Liver (tissue), 9 donors: Measurements from ENCODE around the gene CEACAM1. TPM values are rescaled to one million over a fixed set of nuclear protein-coding genes. Genes with fewer than 3 reads are reported as not detected.

ENCODE experiments used
- DNase-seq: peaks from one replicate; pipeline ENCODE4 v3.0.0-alpha.2; 2017; ENCODE audit warnings: low spot score
- H3K27ac ChIP-seq, 2 donors: one replicate each; pipeline ENCODE4 v1.7.0; 2013; ENCODE audit warnings: inconsistent platforms in 2 of 2, low read length in 2 of 2, control low read depth in 1 of 2, low read depth in 1 of 2, mild to moderate bottlenecking in 1 of 2
- H3K27me3 ChIP-seq, 4 donors: one replicate each; pipeline versions ENCODE4 v1.6.1 to v1.7.0; 2013; ENCODE audit warnings: low read length in 3 of 4, inconsistent platforms in 1 of 4, mild to moderate bottlenecking in 1 of 4, moderate library complexity in 1 of 4; ENCODE audit not compliant: control insufficient read depth in 4 of 4, insufficient read depth in 4 of 4
- H3K36me3 ChIP-seq, 4 donors: one replicate each; pipeline versions ENCODE4 v1.6.1 to v1.7.0; 2013; ENCODE audit warnings: low read length in 3 of 4, mild to moderate bottlenecking in 3 of 4, low read depth in 1 of 4, moderate library complexity in 1 of 4; ENCODE audit not compliant: control insufficient read depth in 4 of 4, insufficient read depth in 3 of 4
- H3K4me1 ChIP-seq, 4 donors: one replicate each; pipeline versions ENCODE4 v1.6.1 to v1.7.0; 2013; ENCODE audit warnings: low read length in 3 of 4, mild to moderate bottlenecking in 3 of 4, moderate library complexity in 1 of 4; ENCODE audit not compliant: control insufficient read depth in 4 of 4, insufficient read depth in 4 of 4
- H3K4me3 ChIP-seq, 3 donors: one replicate each; pipeline versions ENCODE4 v1.6.1 to v1.7.0; 2013; ENCODE audit warnings: low read length in 3 of 3, control low read depth in 1 of 3, low read depth in 1 of 3, mild to moderate bottlenecking in 1 of 3
- H3K9ac ChIP-seq, 2 donors: one replicate each; pipeline ENCODE4 v1.7.0; 2013; ENCODE audit warnings: low read length in 2 of 2, mild to moderate bottlenecking in 2 of 2, moderate library complexity in 2 of 2, control low read depth in 1 of 2, low read depth in 1 of 2
- H3K9me3 ChIP-seq, 4 donors: one replicate each; pipeline versions ENCODE4 v1.6.1 to v1.7.0; 2013; ENCODE audit warnings: low read length in 3 of 4; ENCODE audit not compliant: control insufficient read depth in 4 of 4
- ATF3 ChIP-seq: IDR thresholded peaks from 2 replicates; pipeline ENCODE4 v1.6.1; 2016; ENCODE audit warnings: antibody characterized with exemption
- CTCF ChIP-seq: fragments of 150-350 bp; IDR thresholded peaks from 2 replicates; pipeline ENCODE4 v1.5.1; 2017; ENCODE audit warnings: improper control_type of control experiment, low read depth, low read length; ENCODE audit not compliant: missing input control
- EGR1 ChIP-seq, 2 donors: IDR thresholded peaks; 2 replicates each; pipeline ENCODE4 v1.6.1; 2016 to 2018; ENCODE audit warnings: antibody characterized with exemption in 2 of 2, low read depth in 2 of 2
- FOXA2 ChIP-seq: IDR thresholded peaks from 2 replicates; pipeline ENCODE4 v1.6.1; 2016; ENCODE audit warnings: antibody characterized with exemption
- GABPA ChIP-seq, 2 donors: IDR thresholded peaks in 1 of 2; conservative IDR thresholded peaks in 1 of 2; 2 replicates each; pipeline ENCODE4 v1.6.1; 2016; ENCODE audit warnings: antibody characterized with exemption in 2 of 2, mild to moderate bottlenecking in 1 of 2, moderate library complexity in 1 of 2
- HNF4A ChIP-seq, 2 donors: conservative IDR thresholded peaks; 2 replicates each; pipeline ENCODE4 v1.6.1; 2016; ENCODE audit warnings: antibody characterized with exemption in 2 of 2, mild to moderate bottlenecking in 2 of 2
- JUND ChIP-seq, 2 donors: IDR thresholded peaks; 2 replicates each; pipeline ENCODE4 v1.6.1; 2016; ENCODE audit warnings: antibody characterized with exemption in 2 of 2
- NR2F2 ChIP-seq: IDR thresholded peaks from 2 replicates; pipeline ENCODE4 v1.6.1; 2016; ENCODE audit warnings: antibody characterized with exemption
- RAD21 ChIP-seq, 2 donors: IDR thresholded peaks; 2 replicates each; pipeline ENCODE4 v1.6.1; 2016; ENCODE audit warnings: antibody characterized with exemption in 2 of 2, mild to moderate bottlenecking in 2 of 2
- REST ChIP-seq: IDR thresholded peaks from 2 replicates; pipeline ENCODE4 v1.6.1; 2016; ENCODE audit warnings: antibody characterized with exemption, mild to moderate bottlenecking
- RXRA ChIP-seq, 2 donors: IDR thresholded peaks; 2 replicates each; pipeline ENCODE4 v1.6.1; 2017 to 2018; ENCODE audit warnings: antibody characterized with exemption in 2 of 2, mild to moderate bottlenecking in 1 of 2
- SP1 ChIP-seq: IDR thresholded peaks from 2 replicates; pipeline ENCODE4 v1.6.1; 2018; ENCODE audit warnings: antibody characterized with exemption, mild to moderate bottlenecking
- TAF1 ChIP-seq: conservative IDR thresholded peaks from 2 replicates; pipeline ENCODE4 v1.6.1; 2016; ENCODE audit warnings: antibody characterized with exemption, mild to moderate bottlenecking
- YY1 ChIP-seq: IDR thresholded peaks from 2 replicates; pipeline ENCODE4 v1.6.1; 2016; ENCODE audit warnings: antibody characterized with exemption, mild to moderate bottlenecking
- ZBTB33 ChIP-seq: IDR thresholded peaks from 2 replicates; pipeline ENCODE4 v1.6.1; 2016; ENCODE audit warnings: antibody characterized with exemption
- WGBS: extraction: QIAGEN DNeasy Blood & Tissue Kit; methylation state at CpG from one replicate; pipeline ENCODE4 v1.1.7; 2013; 5-methylcytosine and 5-hydroxymethylcytosine counted together
- polyA plus RNA-seq, 2 donors: library from polyadenylated mRNA; stranded (reverse) in 1 of 2; unstranded in 1 of 2; fragments of 200-250 nt in 1 of 2; fragments of >200 nt in 1 of 2; fragmentation: Nextera tagmentation in 1 of 2; extraction: Ambion mirVana in 1 of 2; gene quantifications; one replicate each; pipeline versions ENCODE4 v1.2.1 to v1.2.3, GENCODE V29; 2013 to 2015
- total RNA-seq, 2 donors: library from RNA; depleted of rRNA; stranded (reverse); fragments of >200 nt; gene quantifications; one replicate each; pipeline ENCODE4 v1.2.3, GENCODE V29; 2014
- donor health status: healthy.
- donor health status: healthy.
- donor health status: healthy.
- donor health status: healthy.
- donor health status: healthy.

The CEACAM1 gene
- total and polyA plus RNA-seq, 4 donors = 8.3 to 36.7 (median 26.8) TPM

DNA sequence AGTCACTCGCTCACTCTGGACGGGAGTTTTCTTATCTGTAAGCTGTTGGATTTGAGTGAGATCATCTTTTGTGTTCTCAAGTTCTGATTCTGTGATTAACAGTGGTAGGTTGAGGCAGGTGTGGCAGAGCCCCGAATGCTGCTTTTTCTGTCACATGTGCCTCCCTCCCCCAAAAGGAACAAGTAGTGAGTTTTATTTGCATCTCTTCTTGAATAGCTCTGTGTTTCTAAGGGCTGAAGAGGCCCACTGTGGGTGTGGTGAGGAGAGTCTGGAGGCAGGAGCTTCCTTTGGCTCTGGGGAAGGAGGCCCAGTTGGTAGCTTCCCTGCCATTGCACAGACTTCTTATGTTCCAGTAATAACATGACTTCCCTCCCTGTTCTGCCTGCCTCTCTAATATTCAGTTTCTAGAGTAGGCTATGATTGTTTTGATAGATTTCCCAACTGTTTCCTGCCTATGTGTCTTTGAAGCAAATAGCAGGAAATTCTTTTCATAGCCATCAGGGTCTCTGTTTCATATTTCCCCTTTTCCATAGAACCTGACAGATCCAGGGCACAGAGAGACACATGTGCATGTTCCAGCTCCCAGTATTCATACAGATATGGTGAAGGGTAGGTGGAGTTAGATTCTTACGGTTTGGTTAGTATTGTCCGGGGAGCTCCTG is 61.6 kb downstream of the CEACAM1 start:
- H3K4me1 ChIP-seq = peaks cover 0 to 4% (median 1%) of the 10 kb centered on the region in 4 donors

GRCh38 chr19:42465827-42466280 is 62.4 kb downstream of the CEACAM1 start:
- Histone ChIP-seq H3K27me3 (no peaks in the 10 kb centered on the region), H3K9ac (no peak overlapping the region), H3K36me3 (no peaks in the 10 kb centered on the region), H3K27ac (no peak overlapping the region), H3K4me1 (peaks cover 0 to 4% (median 1%) of the 10 kb centered on the region in 4 donors), H3K4me3 (no peak overlapping the region), H3K9me3 (no peaks in the 10 kb centered on the region)
- TF ChIP-seq CTCF = no peak
- TF ChIP-seq REST = no peak
- TF ChIP-seq HNF4A (conservative IDR thresholded peaks at IDR 0.05) = no peak
- no peak for TF ChIP-seq RAD21 (IDR thresholded peaks at IDR 0.05)
- no peak for TF ChIP-seq SP1
- TF ChIP-seq NR2F2 = no peak
- TF ChIP-seq EGR1 (IDR thresholded peaks at IDR 0.05; ENCODE audit: low read depth in 2 of 2) = no peak
- TF ChIP-seq RXRA (IDR thresholded peaks at IDR 0.05) = no peak
- no peak for TF ChIP-seq TAF1
- no peak for TF ChIP-seq ZBTB33
- no peak for TF ChIP-seq JUND (IDR thresholded peaks at IDR 0.05)
- no peak for TF ChIP-seq FOXA2
- no peak for TF ChIP-seq YY1
- no peak for DNase-seq
- WGBS = 91% methylated on average over 5 of the region's 5 CpGs

More for the DNA sequence above, 61.6 kb downstream of the CEACAM1 start:
- DNase-seq = no peak
- Histone ChIP-seq H3K36me3 (no peaks in the 10 kb centered on the region), H3K9ac (no peak overlapping the region), H3K9me3 (no peaks in the 10 kb centered on the region), H3K27me3 (no peaks in the 10 kb centered on the region), H3K4me3 (no peak overlapping the region), H3K27ac (no peak overlapping the region)
- TF ChIP-seq GABPA (IDR thresholded peaks at IDR 0.05 in 1 of 2, conservative IDR thresholded peaks at IDR 0.05 in 1 of 2) = no peak
- TF ChIP-seq RXRA (IDR thresholded peaks at IDR 0.05) = no peak
- no peak for TF ChIP-seq ATF3
- 84% methylated on average over 5 of the region's 5 CpGs for WGBS
